Colonic mucosa (tissue), 4 donors: Measurements from ENCODE around the gene MOSMO. TPM values are rescaled to one million over a fixed set of nuclear protein-coding genes. Genes with fewer than 3 reads are reported as not detected.

Experiments used
- DNase-seq: peaks from one replicate; pipeline ENCODE4 v3.0.0-alpha.2; 2020
- H3K27ac ChIP-seq: fragments of 200-600 bp; one replicate; pipeline ENCODE4 v1.8.0; 2021
- H3K27me3 ChIP-seq: fragments of 200-600 bp; one replicate; pipeline ENCODE4 v1.8.0; 2021
- H3K36me3 ChIP-seq: fragments of 200-600 bp; one replicate; pipeline ENCODE4 v1.8.0; 2021
- H3K4me1 ChIP-seq: fragments of 200-600 bp; one replicate; pipeline ENCODE4 v1.8.0; 2021; ENCODE audit warnings: mild to moderate bottlenecking
- H3K4me3 ChIP-seq: fragments of 200-600 bp; one replicate; pipeline ENCODE4 v1.8.0; 2021
- H3K9ac ChIP-seq, 2 donors: one replicate each; pipeline ENCODE4 v1.7.0; 2013; ENCODE audit warnings: control low read depth in 2 of 2, low read depth in 2 of 2, low read length in 2 of 2
- H3K9me3 ChIP-seq: fragments of 200-600 bp; one replicate; pipeline ENCODE4 v1.8.0; 2021
- CTCF ChIP-seq: fragments of 200-600 bp; IDR thresholded peaks from one replicate; pipeline ENCODE4 v1.8.0; 2022; ENCODE audit warnings: antibody characterized with exemption, mild to moderate bottlenecking
- intact Hi-C: fragments of 100-400 bp; cut with DNase I; formaldehyde crosslinking; loops from one replicate; pipeline ENCODE4 v1.14.1; 2022
- total RNA-seq, 2 donors: library from RNA; stranded (reverse); fragmentation: NEBNext Ultra II Directional in 1 of 2; extraction: Animal tissue kit (Norgen Biotek cat#: 25700) in 1 of 2; gene quantifications; one replicate each; pipeline ENCODE4 v1.2.1, GENCODE V29; 2021
- donor health status: healthy.
- donor health status: DM: no; HTN: no; CAD: no.
- donor health status: DM: no; HTN: no; CAD: no.

The MOSMO gene
- total RNA-seq, 2 donors from 2014 or later: 6.4 to 9.2 TPM

- Histone ChIP-seq H3K4me3 (no peak overlapping the region), H3K36me3 (no peaks in the 10 kb centered on the region), H3K9me3 (no peaks in the 10 kb centered on the region), H3K27ac (no peak overlapping the region), H3K4me1 (no peaks in the 10 kb centered on the region), H3K27me3 (no peaks in the 10 kb centered on the region), H3K9ac (no peak overlapping the region)
- intact Hi-C loops: no loop called here
- DNase-seq: no peak
- TF ChIP-seq CTCF: no peak
Observed at GRCh38 chr16:22063888-22064467, 56.1 kb downstream of the MOSMO start.

GRCh38 chr16:22065252-22065651 is 57.3 kb downstream of the MOSMO start:
- no peaks in the 10 kb centered on the region for H3K36me3 ChIP-seq
- no peaks in the 10 kb centered on the region for H3K9me3 ChIP-seq
- no peaks in the 10 kb centered on the region for H3K4me1 ChIP-seq
- no peak overlapping the region for H3K4me3 ChIP-seq
- no peak overlapping the region for H3K27ac ChIP-seq
- no peak for DNase-seq
- H3K9ac ChIP-seq: no peak overlapping the region
- TF ChIP-seq CTCF: no peak
- intact Hi-C loops: no loop called here
- H3K27me3 ChIP-seq: no peaks in the 10 kb centered on the region

DNA sequence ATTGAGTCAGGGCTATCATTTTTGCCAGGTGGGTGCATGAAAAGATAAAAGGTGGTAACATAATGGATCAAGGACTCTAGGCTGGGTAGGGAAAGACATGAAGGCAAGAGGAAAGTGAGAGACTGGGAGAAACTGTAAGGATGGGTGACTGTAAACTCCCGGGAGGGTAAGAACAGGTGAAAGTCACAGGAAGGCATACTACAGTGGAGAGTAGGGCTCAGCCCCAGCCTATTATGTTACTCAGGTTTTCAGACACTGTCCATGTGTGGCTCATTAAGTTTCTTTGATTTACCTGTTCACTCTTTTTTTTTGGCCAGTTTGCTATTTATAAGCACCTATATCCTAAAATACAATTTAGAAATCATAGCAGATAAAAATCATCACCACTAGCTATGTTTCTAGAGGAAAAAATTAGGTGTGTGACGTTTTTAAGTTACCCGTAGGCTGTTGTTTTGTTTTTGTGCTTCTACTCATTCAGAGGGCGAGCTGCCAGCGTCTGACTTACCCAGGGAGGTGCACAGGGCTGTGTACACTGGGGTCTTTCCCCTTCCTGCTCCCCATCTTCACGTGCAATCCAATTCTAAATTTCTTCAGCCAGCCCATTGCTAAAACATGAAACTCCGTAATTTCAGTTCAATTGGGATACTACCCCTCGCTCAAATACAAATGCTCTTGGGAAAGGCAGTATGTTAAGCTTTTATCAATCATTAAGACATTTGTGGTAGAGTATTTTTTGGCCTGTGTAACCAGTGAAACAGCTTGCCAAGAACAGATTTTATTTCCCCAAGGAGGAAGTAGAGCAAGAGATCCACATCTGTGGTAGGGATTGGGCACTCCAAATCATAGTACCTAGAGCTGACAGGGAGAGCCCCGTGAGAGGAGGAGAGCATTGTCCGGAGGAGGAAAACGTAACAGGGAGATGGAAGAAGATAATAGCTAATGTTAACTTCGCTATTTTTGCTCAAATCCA is 62.7 kb downstream of the MOSMO start:
- Histone ChIP-seq H3K27me3 (no peaks in the 10 kb centered on the region), H3K36me3 (peaks cover under 1% of the 10 kb centered on the region), H3K4me1 (no peaks in the 10 kb centered on the region), H3K9me3 (no peaks in the 10 kb centered on the region), H3K27ac (no peak overlapping the region), H3K4me3 (no peak overlapping the region), H3K9ac (no peak overlapping the region)
- TF ChIP-seq CTCF: no peak
- DNase-seq: no peak
- intact Hi-C loops: no loop called here

GRCh38 chr16:22071331-22071910 is 63.5 kb downstream of the MOSMO start:
- Histone ChIP-seq H3K27ac (no peak overlapping the region), H3K27me3 (no peaks in the 10 kb centered on the region), H3K36me3 (peaks cover 3% of the 10 kb centered on the region), H3K4me3 (no peak overlapping the region), H3K4me1 (no peaks in the 10 kb centered on the region), H3K9ac (no peak overlapping the region), H3K9me3 (no peaks in the 10 kb centered on the region)
- TF ChIP-seq CTCF: no peak
- no peak for DNase-seq
- intact Hi-C loops: no loop called here

- H3K4me3 ChIP-seq: no peak overlapping the region
- no peak for TF ChIP-seq CTCF
- no peaks in the 10 kb centered on the region for H3K9me3 ChIP-seq
- H3K9ac ChIP-seq: no peak overlapping the region
- peaks cover 3% of the 10 kb centered on the region for H3K36me3 ChIP-seq
- H3K27ac ChIP-seq: no peak overlapping the region
- no peak for DNase-seq
- no peaks in the 10 kb centered on the region for H3K27me3 ChIP-seq
- intact Hi-C loops: no loop called here
- no peaks in the 10 kb centered on the region for H3K4me1 ChIP-seq
Observed at GRCh38 chr16:22073350-22073749, 65.4 kb downstream of the MOSMO start.
